Measurements from ENCODE around the gene IRF2BP2. TPM values are rescaled to one million over a fixed set of nuclear protein-coding genes. Genes with fewer than 3 reads are reported as not detected.
A peak's percentile ranks its signal among the peaks of the same experiment; 100 is the strongest.

Gene IRF2BP2
- total and polyA plus RNA-seq, 2 of the 13 experiments (the other 11 are each of a cell fraction or from before 2014, with no cell fraction given), result 140 to 147 TPM

- TF ChIP-seq RERE (CRISPR knock-in tag; IDR thresholded peaks at IDR 0.05; ENCODE audit: low read depth) (peak; percentile 29; the same call in 1 of the 2 replicates), ZNF75D (CRISPR knock-in tag; IDR thresholded peaks at IDR 0.05; ENCODE audit: borderline replicate concordance) (0 out of 2 replicates have a peak, but pooled peaks have one; percentile 71), IRF1 (CRISPR knock-in tag; IDR thresholded peaks at IDR 0.05; ENCODE audit: low read depth) (no peak), ZSCAN5A (CRISPR knock-in tag; IDR thresholded peaks at IDR 0.05; ENCODE audit: borderline replicate concordance) (peak; percentile 89; the same call in 1 of the 2 replicates), ZZZ3 (CRISPR knock-in tag; IDR thresholded peaks at IDR 0.05; ENCODE audit: borderline replicate concordance) (no peak; the same call in 1 of the 2 replicates), ZMYM3 (CRISPR knock-in tag; IDR thresholded peaks at IDR 0.05) (0 out of 2 replicates have a peak, but pooled peaks have one; percentile 9), KAT8 (CRISPR knock-in tag; IDR thresholded peaks at IDR 0.05) (peak; percentile 76), MBNL3 (CRISPR knock-in tag; conservative IDR thresholded peaks at IDR 0.05) (0 out of 2 replicates have a peak, but pooled peaks have one; percentile 58), ZNF317 (CRISPR knock-in tag; IDR thresholded peaks at IDR 0.05) (0 out of 2 replicates have a peak, but pooled peaks have one; percentile 23), SAFB2 (CRISPR knock-in tag; IDR thresholded peaks at IDR 0.05; ENCODE audit: borderline replicate concordance, low read depth) (peak; percentile 43; the same call in 1 of the 2 replicates), MEIS1 (CRISPR knock-in tag; IDR thresholded peaks at IDR 0.05; ENCODE audit: borderline replicate concordance) (no peak), ELF3 (CRISPR knock-in tag; IDR thresholded peaks at IDR 0.05) (peak; percentile 71; the same call in 1 of the 2 replicates), EP300 (IDR thresholded peaks at IDR 0.05; ENCODE audit: low read depth in 2 of 2, low read length in 2 of 2) (no peak; a peak in 1 of 4 replicates), EP300 (CRISPR knock-in tag; IDR thresholded peaks at IDR 0.05; ENCODE audit: borderline replicate concordance) (peak; percentile 27; the same call in 1 of the 2 replicates), ZGPAT (CRISPR knock-in tag; IDR thresholded peaks at IDR 0.05) (peak; percentile 90)
These were observed 10.2 kb downstream of the IRF2BP2 start (continued) for GRCh38 chr1:234599617-234600417.

Data from HepG2 (cell line).